Sigmoid colon (tissue), 7 donors: ENCODE data around the gene NR2F1-AS1. TPM values are rescaled to one million over a fixed set of nuclear protein-coding genes. Genes with fewer than 3 reads are reported as not detected.
A peak's percentile ranks its signal among the peaks of the same experiment; 100 is the strongest.

Experiments used
- DNase-seq: peaks from one replicate; pipeline ENCODE4 v3.0.0-alpha.2; 2019
- H3K27ac ChIP-seq, 4 donors: fragments of 200-600 bp; sonication (generic); one replicate each; pipeline ENCODE4 v1.5.1; 2016 to 2019; ENCODE audit warnings: mild to moderate bottlenecking in 1 of 4
- H3K27me3 ChIP-seq, 3 donors: fragments of 200-600 bp; sonication (generic); one replicate each; pipeline ENCODE4 v1.5.1; 2019; ENCODE audit warnings: mild to moderate bottlenecking in 1 of 3
- H3K36me3 ChIP-seq, 4 donors: fragments of 200-600 bp; sonication (generic); one replicate each; pipeline ENCODE4 v1.5.1; 2016 to 2019
- H3K4me1 ChIP-seq, 4 donors: fragments of 200-600 bp; sonication (generic); one replicate each; pipeline ENCODE4 v1.5.1; 2017 to 2019
- H3K4me3 ChIP-seq, 4 donors: fragments of 200-600 bp; sonication (generic); one replicate each; pipeline ENCODE4 v1.5.1; 2017 to 2019; ENCODE audit warnings: mild to moderate bottlenecking in 2 of 4, moderate library complexity in 1 of 4
- H3K9me3 ChIP-seq, 4 donors: fragments of 200-600 bp in 3 of 4; sonication (generic) in 3 of 4; one replicate each; pipeline versions ENCODE4 v1.5.1 to v1.6.1; 2013 to 2019
- CTCF ChIP-seq, 4 experiments: fragments of 450-650 bp in 3 of 4; fragments of 200-600 bp in 1 of 4; IDR thresholded peaks; one replicate each; pipeline ENCODE4 v1.5.1; 2016 to 2019; ENCODE audit warnings: antibody characterized with exemption in 4 of 4, mild to moderate bottlenecking in 3 of 4, moderate library complexity in 2 of 4
- EP300 ChIP-seq, 4 donors: sonication (generic); formaldehyde crosslinking; IDR thresholded peaks; one replicate each; pipeline ENCODE4 v1.6.1; 2017; ENCODE audit warnings: antibody characterized with exemption in 4 of 4
- POLR2A ChIP-seq, 2 donors: fragments of 450-650 bp; IDR thresholded peaks; one replicate each; pipeline ENCODE4 v1.6.1; 2016; ENCODE audit warnings: antibody characterized with exemption in 2 of 2, mild to moderate bottlenecking in 2 of 2, moderate library complexity in 2 of 2
- POLR2AphosphoS5 ChIP-seq, 4 donors: sonication (generic); formaldehyde crosslinking; IDR thresholded peaks; one replicate each; pipeline ENCODE4 v1.6.1; 2017; ENCODE audit warnings: antibody characterized with exemption in 4 of 4
- WGBS, 2 donors: extraction: QIAGEN DNeasy Blood & Tissue Kit; methylation state at CpG; one replicate each; pipeline ENCODE4 v1.1.7; 2013; 5-methylcytosine and 5-hydroxymethylcytosine counted together
- intact Hi-C: fragments of 100-400 bp; cut with DNase I; formaldehyde crosslinking; loops from one replicate; pipeline ENCODE4 v1.15.1; 2023
- polyA plus RNA-seq, 3 donors: library from polyadenylated mRNA; stranded (reverse); fragments of 200-250 nt; gene quantifications; one replicate each; pipeline ENCODE4 v1.2.3, GENCODE V29; 2013
- total RNA-seq, 4 donors: library from RNA; depleted of rRNA; stranded (reverse); fragments of >200 nt; gene quantifications; one replicate each; pipeline ENCODE4 v1.1.0, GENCODE V29; 2016
- donor health status: healthy with polysubstance abuse.
- donor health status: Bipolar disorder and iron deficiency.
- donor health status: healthy.

The NR2F1-AS1 gene
- total and polyA plus RNA-seq, 7 donors: 1.4 to 15.2 (median 8.9) TPM

GRCh38 chr5:93600409-93601070 lies 19.5 kb upstream of the NR2F1-AS1 start:
- Histone ChIP-seq H3K36me3 (no peaks in the 10 kb centered on the region), H3K4me3 (no peak overlapping the region), H3K27ac (peak overlapping the region in 1 of 4 donors; percentile 80), H3K9me3 (no peaks in the 10 kb centered on the region), H3K27me3 (peaks cover 9 to 95% (median 19%) of the 10 kb centered on the region in 3 donors), H3K4me1 (peaks cover 0 to 8% (median 7%) of the 10 kb centered on the region in 4 donors)
- DNase-seq: no peak
- TF ChIP-seq POLR2A (IDR thresholded peaks at IDR 0.05) (no peak), CTCF (IDR thresholded peaks at IDR 0.05) (no peak), POLR2AphosphoS5 (IDR thresholded peaks at IDR 0.05) (no peak), EP300 (IDR thresholded peaks at IDR 0.05) (no peak)
- intact Hi-C loops: no loop called here
- 12 to 15% methylated on average over 8 of the region's 8 CpGs for WGBS, 2 donors

- Histone ChIP-seq H3K9me3 (no peaks in the 10 kb centered on the region), H3K27ac (peak overlapping the region in 1 of 4 donors; percentile 80), H3K27me3 (peaks cover 9 to 95% (median 20%) of the 10 kb centered on the region in 3 donors), H3K4me3 (no peak overlapping the region), H3K36me3 (peaks cover 0 to 4% (median 0%) of the 10 kb centered on the region in 4 donors), H3K4me1 (peaks cover 0 to 8% (median 7%) of the 10 kb centered on the region in 4 donors)
- TF ChIP-seq POLR2AphosphoS5 (IDR thresholded peaks at IDR 0.05) (no peak), CTCF (IDR thresholded peaks at IDR 0.05) (no peak), EP300 (IDR thresholded peaks at IDR 0.05) (no peak), POLR2A (IDR thresholded peaks at IDR 0.05) (no peak)
- no peak for DNase-seq
- WGBS, 2 donors: 20 to 25% methylated on average over 17 of the region's 17 CpGs
- intact Hi-C loops: no loop called here
Observed at GRCh38 chr5:93599399-93600120, 18.5 kb upstream of the NR2F1-AS1 start.

GRCh38 chr5:93599001-93599379 lies 18.0 kb upstream of the NR2F1-AS1 start:
- intact Hi-C loops: no loop called here
- TF ChIP-seq CTCF (IDR thresholded peaks at IDR 0.05) (no peak), POLR2AphosphoS5 (IDR thresholded peaks at IDR 0.05) (no peak), POLR2A (IDR thresholded peaks at IDR 0.05) (no peak), EP300 (IDR thresholded peaks at IDR 0.05) (no peak)
- no peak overlapping the region for H3K4me3 ChIP-seq
- no peaks in the 10 kb centered on the region for H3K9me3 ChIP-seq
- H3K27me3 ChIP-seq: peaks cover 3 to 93% (median 16%) of the 10 kb centered on the region in 3 donors
- H3K27ac ChIP-seq: peak overlapping the region in 1 of 4 donors; percentile 80
- no peak for DNase-seq
- H3K36me3 ChIP-seq: peaks cover 0 to 8% (median 0%) of the 10 kb centered on the region in 4 donors
- 15 to 24% methylated on average over 5 of the region's 5 CpGs for WGBS, 2 donors
- H3K4me1 ChIP-seq: peaks cover 0 to 3% (median 2%) of the 10 kb centered on the region in 4 donors

GRCh38 chr5:93598091-93599000 lies 17.3 kb upstream of the NR2F1-AS1 start:
- H3K4me1 ChIP-seq: no peaks in the 10 kb centered on the region
- 15 to 28% methylated on average over 28 of the region's 28 CpGs for WGBS, 2 donors
- no peak overlapping the region for H3K4me3 ChIP-seq
- intact Hi-C loops: no loop called here
- H3K27me3 ChIP-seq: peaks cover 0 to 93% (median 10%) of the 10 kb centered on the region in 3 donors
- peaks cover 0 to 8% (median 0%) of the 10 kb centered on the region in 4 donors for H3K36me3 ChIP-seq
- peak overlapping the region in 1 of 4 donors; percentile 80 for H3K27ac ChIP-seq
- DNase-seq: no peak
- no peaks in the 10 kb centered on the region for H3K9me3 ChIP-seq
- no peak for TF ChIP-seq CTCF (IDR thresholded peaks at IDR 0.05)
- no peak for TF ChIP-seq POLR2AphosphoS5 (IDR thresholded peaks at IDR 0.05)
- no peak for TF ChIP-seq POLR2A (IDR thresholded peaks at IDR 0.05)
- TF ChIP-seq EP300 (IDR thresholded peaks at IDR 0.05): no peak
